Posterior vena cava (tissue), 2 donors: ENCODE results near the gene COL4A1. TPM values are rescaled to one million over a fixed set of nuclear protein-coding genes. Genes with fewer than 3 reads are reported as not detected.
A peak's percentile ranks its signal among the peaks of the same experiment; 100 is the strongest.

Source experiments
- DNase-seq: peaks from one replicate; pipeline ENCODE4 v3.0.0-alpha.2; 2020; ENCODE audit warnings: low spot score
- intact Hi-C, 2 donors: fragments of 100-400 bp; cut with DNase I; formaldehyde crosslinking; loops; one replicate each; pipeline versions ENCODE4 v1.14.1 to v1.14.2; 2022 to 2023
- total RNA-seq, 2 donors: library from RNA; stranded (reverse); fragmentation: NEBNext Ultra II Directional; extraction: Animal tissue kit (Norgen Biotek cat#: 25700); gene quantifications; one replicate each; pipeline ENCODE4 v1.2.1, GENCODE V29; 2021
- donor health status: DM: yes; HTN: yes; CAD: no.
- donor health status: DM: yes; HTN: yes; CAD: no.

The COL4A1 gene
- total RNA-seq, 2 donors from 2014 or later = 830 to 1,061 TPM

GRCh38 chr13:110200276-110200870, 106.6 kb downstream of the COL4A1 start:
- DNase-seq = peak; percentile 62
- intact Hi-C loops = no loop called here

- intact Hi-C loops = no loop called here
- peak; percentile 68 for DNase-seq
These were observed 107.7 kb downstream of the COL4A1 start for GRCh38 chr13:110199046-110199831.

GRCh38 chr13:110197471-110197870, 109.5 kb downstream of the COL4A1 start:
- intact Hi-C loops = no loop called here
- peak; percentile 48 for DNase-seq

DNA sequence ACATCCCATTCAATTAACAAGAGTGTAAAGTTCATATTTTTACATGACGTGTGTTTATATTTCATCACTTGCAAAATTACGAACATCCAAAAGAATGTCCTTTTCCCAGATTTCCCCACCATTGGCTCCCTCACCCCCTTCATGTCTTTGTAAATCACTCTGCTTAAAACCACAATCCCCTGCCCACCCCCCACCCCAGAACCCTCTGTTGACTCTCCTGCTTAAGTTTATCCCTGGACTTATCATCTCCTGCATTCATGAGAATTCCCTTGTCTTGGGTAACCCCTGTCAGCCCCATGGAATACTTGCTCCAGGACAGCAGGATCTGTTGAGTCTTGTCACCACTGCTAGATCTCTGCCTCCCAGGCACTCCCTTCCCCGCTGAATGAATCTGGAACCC, 109.9 kb downstream of the COL4A1 start:
- intact Hi-C loops = no loop called here
- DNase-seq = no peak

DNA sequence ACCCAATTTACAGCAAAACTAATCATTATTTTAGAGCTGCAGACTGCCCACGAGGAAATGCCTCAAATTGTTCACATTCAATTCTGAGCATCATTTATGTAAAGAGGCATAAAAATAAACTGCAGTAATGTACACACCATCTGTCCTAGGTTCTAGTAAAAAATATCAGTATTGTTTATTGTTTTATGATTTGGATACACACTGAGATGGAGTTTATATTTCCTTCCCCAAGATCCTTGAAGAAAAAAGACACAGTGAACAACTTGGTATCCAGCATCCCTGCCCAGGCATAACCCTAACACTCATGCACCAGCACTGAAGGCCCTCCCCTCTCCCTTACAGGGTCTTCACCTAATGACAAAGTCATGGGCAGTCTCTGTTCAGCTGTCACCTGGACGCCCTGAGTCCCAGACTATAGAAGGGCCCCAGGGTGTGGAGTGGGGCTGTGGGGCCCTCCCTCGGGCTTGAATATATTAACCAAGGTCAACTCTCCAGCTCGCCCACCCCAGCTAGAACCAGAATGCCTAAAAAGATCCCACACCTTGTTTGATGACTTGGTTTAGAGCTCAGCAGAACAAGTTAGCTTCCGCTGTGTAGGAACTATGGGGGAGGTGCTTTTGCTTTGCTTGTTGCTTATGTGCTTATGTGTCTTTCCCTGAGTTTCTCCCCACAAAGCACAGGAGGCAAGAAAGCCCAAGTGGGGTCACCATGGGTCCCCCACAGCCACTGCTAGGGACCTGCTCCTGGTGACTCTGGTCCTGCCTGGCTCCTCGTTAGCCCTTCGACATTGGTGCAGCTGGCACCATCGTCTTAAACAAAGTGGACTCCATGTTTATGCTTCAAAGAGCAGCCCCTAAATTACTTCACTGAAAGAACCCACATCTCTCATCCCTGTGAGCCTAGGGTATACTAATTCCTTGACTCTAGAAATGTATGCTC, 111.1 kb downstream of the COL4A1 start:
- peak; percentile 58 for DNase-seq
- intact Hi-C loops = no loop called here

GRCh38 chr13:110194451-110194850, 112.5 kb downstream of the COL4A1 start:
- intact Hi-C loops = no loop called here
- DNase-seq = peak; percentile 24

DNA sequence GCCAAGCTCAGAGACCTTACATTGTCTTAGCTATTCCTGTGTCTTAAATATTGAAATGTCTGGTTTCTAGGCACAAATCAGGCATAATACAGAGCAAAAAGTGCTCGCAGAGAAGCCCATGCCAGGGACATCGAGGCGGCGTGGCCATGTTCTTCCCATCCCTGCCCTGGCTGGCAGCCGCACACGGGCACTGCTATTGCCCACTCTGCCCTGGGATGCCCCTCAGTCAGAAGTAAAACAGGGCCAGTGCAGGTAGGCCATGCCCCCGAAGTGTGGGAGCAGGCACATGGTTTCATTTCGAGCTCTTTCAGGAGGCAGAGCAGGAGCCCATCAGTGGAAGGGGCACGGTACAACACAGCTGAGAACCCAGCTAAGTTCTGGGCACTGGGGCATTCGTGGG, 113.5 kb downstream of the COL4A1 start:
- peak; percentile 57 for DNase-seq
- intact Hi-C loops = no loop called here

GRCh38 chr13:110192472-110192871, 114.5 kb downstream of the COL4A1 start:
- intact Hi-C loops = no loop called here
- no peak for DNase-seq

DNA sequence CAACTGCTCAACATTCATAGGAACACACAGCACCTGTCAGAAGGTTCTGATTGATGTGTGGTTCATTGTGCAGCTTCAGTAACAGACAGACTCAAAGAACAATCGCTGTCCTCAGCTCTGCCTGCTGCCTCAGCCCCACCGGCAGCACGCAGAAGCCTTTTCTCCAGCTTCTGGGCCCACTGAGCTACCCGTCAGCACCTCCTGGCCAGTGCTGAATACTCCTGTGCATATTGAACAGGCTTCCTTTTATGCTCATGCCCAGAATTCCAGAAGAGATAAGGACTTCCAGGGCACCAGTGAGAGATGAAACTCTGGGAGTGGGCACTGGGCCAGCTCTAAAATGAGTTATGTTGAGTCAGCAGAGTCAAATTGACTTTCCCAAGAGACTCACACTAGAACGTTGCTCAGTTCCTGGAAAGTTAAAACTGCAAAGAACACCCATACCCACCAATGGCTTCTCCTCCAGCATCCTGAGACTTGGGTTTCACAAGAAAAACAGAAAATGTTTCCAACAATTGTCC, 119.3 kb downstream of the COL4A1 start:
- DNase-seq = peak; percentile 79
- intact Hi-C loops = no loop called here

- intact Hi-C loops = no loop called here
- DNase-seq = peak; percentile 70
These were observed 120.6 kb downstream of the COL4A1 start for GRCh38 chr13:110186231-110186855.

DNA sequence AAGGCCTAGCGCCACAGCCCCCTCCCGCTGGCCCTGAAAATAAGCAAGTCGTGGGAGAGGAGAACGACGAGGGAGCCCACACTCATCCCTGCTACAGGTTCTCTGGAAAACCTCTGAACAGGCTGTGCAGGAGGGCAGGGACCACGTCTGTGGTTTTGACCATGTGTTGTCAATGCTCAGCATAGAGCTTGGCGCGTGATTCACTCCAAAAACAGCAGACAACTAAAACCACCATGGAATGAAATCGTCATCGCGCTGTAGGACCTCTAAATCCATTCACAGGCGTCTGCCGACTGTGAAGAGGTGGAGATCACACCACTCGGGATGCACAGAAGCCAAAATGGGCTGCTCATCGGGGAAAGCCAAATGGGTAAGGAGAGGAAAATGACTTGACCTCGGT, 121.3 kb downstream of the COL4A1 start:
- DNase-seq = peak; percentile 49
- intact Hi-C loops = no loop called here

GRCh38 chr13:110183910-110184309, 123.0 kb downstream of the COL4A1 start:
- intact Hi-C loops = no loop called here

DNA sequence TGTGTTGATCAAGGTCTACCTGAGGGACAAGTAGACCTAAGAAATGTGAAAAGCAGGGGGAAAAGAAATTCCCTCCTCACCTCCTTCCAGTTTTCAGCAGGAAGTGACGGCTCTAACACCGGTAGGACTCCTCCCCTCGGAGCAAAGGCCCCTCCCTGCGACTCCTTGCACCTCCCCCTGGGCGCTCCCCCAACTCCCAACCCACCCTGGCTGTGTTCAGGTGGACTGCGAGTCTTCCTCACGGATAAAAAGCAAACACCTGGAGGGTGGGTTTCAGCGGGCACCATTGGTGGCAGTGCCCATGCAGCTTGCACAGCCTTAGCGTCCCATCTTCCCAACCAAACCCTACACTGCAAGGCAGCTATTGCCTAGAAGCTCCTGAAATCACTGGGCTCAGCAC, 124.5 kb downstream of the COL4A1 start:
- DNase-seq = peak; percentile 69
- intact Hi-C loops = no loop called here

More at GRCh38 chr13:110183910-110184309, 123.0 kb downstream of the COL4A1 start:
- DNase-seq = peak; percentile 10

- peak; percentile 64 for DNase-seq
- intact Hi-C loops = no loop called here
These were observed 125.0 kb downstream of the COL4A1 start for GRCh38 chr13:110182003-110182402.

DNA sequence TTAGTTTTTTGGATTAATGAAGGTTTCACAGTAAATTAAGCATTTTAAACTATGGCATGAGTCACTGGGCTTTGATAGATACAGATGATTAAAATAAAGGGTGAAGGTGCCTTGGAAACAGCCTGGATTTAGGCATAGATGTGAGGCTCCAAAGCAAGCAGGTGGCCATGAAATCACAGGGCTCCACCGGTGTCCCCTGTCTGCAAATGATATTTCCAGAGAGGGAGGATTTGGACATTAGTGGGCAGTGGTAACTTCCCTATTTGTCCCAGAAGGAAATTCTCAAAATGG, 127.2 kb downstream of the COL4A1 start:
- intact Hi-C loops = no loop called here
- DNase-seq = peak; percentile 9

DNA sequence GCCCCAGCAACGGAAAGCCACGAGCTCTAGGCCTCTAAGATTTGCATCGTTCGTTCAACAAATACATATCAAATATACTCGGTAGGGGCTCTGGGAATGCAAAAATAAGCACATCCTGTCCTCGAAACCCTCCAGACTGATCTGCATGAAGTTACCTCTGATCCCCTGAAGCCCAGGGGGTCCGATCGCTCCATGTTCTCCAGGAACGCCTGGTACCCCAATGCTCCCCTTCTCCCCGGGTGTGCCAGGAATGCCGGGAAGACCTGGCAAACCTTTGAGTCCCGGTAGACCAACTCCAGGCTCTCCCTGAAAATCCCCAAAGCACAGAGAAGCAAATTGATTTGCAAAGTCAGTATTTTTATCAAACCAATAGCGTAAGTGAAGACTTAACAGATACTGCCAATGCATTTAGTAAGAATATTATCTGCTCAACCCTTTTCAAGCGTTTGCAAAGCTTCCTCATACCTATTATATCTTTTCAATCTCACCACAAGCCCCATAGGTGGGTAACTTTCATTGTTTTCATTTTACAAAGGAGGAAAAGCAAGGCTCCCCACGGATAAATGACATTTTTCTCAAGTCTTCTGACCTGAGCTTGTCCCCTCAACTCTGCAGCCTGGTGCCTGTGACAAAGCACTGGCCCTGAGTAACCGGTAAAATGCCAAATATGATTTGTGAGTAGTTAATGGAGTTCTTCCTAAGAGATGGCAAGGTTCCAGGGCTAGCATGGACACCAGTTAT, 127.7 kb downstream of the COL4A1 start:
- peak; percentile 73 for DNase-seq
- intact Hi-C loops = no loop called here

- peak; percentile 40 for DNase-seq
- intact Hi-C loops = no loop called here
These were observed 129.2 kb downstream of the COL4A1 start for GRCh38 chr13:110177790-110178189.

GRCh38 chr13:110176431-110176830, 130.5 kb downstream of the COL4A1 start:
- intact Hi-C loops = no loop called here

More at GRCh38 chr13:110176431-110176830, 130.5 kb downstream of the COL4A1 start:
- no peak for DNase-seq
